ENCODE results near the gene LIPH. TPM values are rescaled to one million over a fixed set of nuclear protein-coding genes. Genes with fewer than 3 reads are reported as not detected.

Gene LIPH
- polyA plus RNA-seq, 3 donors: not detected

DNA sequence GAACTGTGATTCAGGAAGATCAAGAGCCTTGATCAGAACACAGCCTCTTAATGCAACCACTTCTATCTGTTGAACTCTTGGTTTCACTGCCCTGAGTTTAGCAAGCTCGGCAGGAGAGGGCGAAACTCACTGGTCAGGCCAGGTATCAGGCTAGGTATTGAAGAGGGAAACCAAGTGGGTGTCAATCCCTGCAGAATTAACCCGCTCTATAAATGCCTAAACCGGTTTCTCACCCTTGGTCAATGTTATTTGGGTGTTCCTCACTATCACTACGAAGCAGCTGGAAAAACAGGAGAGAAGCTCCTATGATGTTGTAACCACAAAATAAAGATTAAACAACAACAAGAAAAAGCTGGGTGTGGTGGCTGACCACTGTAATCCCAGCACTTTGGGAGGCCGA, 23.9 kb downstream of the LIPH start:
- Mint-ChIP-seq H3K9me3 (peaks cover 0 to 2% (median 0%) of the 10 kb centered on the region in 7 donors), H3K4me3 (no peak overlapping the region), H3K27ac (no peak overlapping the region), H3K4me1 (no peaks in the 10 kb centered on the region), H3K27me3 (ENCODE audit: low read depth in 3 of 3) (peaks cover 6 to 9% (median 9%) of the 10 kb centered on the region in 3 donors), H3K36me3 (no peaks in the 10 kb centered on the region)
- no peaks in the 10 kb centered on the region for H3K79me2 ChIP-seq (ENCODE audit: insufficient read depth, low read length)
- no peaks in the 10 kb centered on the region for H4K20me1 ChIP-seq (ENCODE audit: insufficient read depth, low read length)
- no peaks in the 10 kb centered on the region for H3K9me3 ChIP-seq (replicated peaks in 1 of 2; ENCODE audit: control insufficient read depth in 1 of 2, insufficient read depth in 1 of 2, low read length in 2 of 2)
- H3K4me2 ChIP-seq (replicated peaks; ENCODE audit: extremely low read depth, low read length, poor library complexity, severe bottlenecking): no peak overlapping the region
- H3K36me3 ChIP-seq (replicated peaks in 1 of 2; ENCODE audit: control insufficient read depth in 1 of 2, insufficient read depth in 2 of 2, low read length in 2 of 2): no peaks in the 10 kb centered on the region
- TF ChIP-seq, protein P1, sequence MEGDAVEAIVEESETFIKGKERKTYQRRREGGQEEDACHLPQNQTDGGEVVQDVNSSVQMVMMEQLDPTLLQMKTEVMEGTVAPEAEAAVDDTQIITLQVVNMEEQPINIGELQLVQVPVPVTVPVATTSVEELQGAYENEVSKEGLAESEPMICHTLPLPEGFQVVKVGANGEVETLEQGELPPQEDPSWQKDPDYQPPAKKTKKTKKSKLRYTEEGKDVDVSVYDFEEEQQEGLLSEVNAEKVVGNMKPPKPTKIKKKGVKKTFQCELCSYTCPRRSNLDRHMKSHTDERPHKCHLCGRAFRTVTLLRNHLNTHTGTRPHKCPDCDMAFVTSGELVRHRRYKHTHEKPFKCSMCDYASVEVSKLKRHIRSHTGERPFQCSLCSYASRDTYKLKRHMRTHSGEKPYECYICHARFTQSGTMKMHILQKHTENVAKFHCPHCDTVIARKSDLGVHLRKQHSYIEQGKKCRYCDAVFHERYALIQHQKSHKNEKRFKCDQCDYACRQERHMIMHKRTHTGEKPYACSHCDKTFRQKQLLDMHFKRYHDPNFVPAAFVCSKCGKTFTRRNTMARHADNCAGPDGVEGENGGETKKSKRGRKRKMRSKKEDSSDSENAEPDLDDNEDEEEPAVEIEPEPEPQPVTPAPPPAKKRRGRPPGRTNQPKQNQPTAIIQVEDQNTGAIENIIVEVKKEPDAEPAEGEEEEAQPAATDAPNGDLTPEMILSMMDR (IDR thresholded peaks at IDR 0.05): no peak
- DNase-seq: no peak
- H3K4me1 ChIP-seq (ENCODE audit: control insufficient read depth in 1 of 2, insufficient read depth in 2 of 2, low read length in 2 of 2): no peaks in the 10 kb centered on the region
- H3K27me3 ChIP-seq (ENCODE audit: control insufficient read depth in 2 of 2, insufficient read depth in 2 of 2, low read length in 2 of 2): no peaks in the 10 kb centered on the region
- intact Hi-C loops (cut with micrococcal nuclease): no loop called here
- H3K27ac ChIP-seq (ENCODE audit: low read depth in 1 of 2, low read length in 2 of 2): no peak overlapping the region
- WGBS (ENCODE audit: insufficient coverage): no CpG with 5 or more reads among the region's 6 CpGs
- no peak overlapping the region for H3K9ac ChIP-seq (ENCODE audit: insufficient read depth, low read length, poor library complexity, severe bottlenecking)
- H2AFZ ChIP-seq (ENCODE audit: insufficient read depth, low read depth, low read length, poor library complexity, severe bottlenecking): no peak overlapping the region
- H3K4me3 ChIP-seq (replicated peaks in 1 of 3; ENCODE audit: low read depth in 2 of 3, low read length in 3 of 3): no peak overlapping the region

DNA sequence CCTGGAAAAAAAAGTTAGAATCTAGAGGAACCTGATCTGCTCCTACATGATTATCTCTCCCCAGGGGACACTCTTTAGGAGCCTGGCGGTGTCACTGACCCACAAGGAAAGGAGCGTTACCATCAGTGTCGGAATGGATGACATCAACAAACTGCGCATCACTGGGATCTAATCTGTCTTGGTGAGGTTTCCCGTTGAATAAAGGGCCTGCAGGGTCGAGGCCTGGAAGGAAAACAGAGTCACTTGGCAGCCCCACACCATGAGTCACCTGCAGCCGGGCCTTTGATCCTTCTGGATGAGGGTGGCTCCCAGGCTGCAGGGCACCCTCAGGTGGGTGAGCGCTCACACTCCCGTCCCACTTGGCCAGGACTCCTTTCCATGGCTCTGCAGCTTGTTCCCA, 25.0 kb downstream of the LIPH start:
- intact Hi-C loops (cut with micrococcal nuclease): no loop called here
- H3K36me3 Mint-ChIP-seq: no peaks in the 10 kb centered on the region
- WGBS (ENCODE audit: insufficient coverage): 95% methylated on average over 9 of the region's 9 CpGs
- no peak overlapping the region for H3K4me2 ChIP-seq (replicated peaks; ENCODE audit: extremely low read depth, low read length, poor library complexity, severe bottlenecking)
- H3K27me3 ChIP-seq (ENCODE audit: control insufficient read depth in 2 of 2, insufficient read depth in 2 of 2, low read length in 2 of 2): no peaks in the 10 kb centered on the region
- H3K9me3 ChIP-seq (replicated peaks in 1 of 2; ENCODE audit: control insufficient read depth in 1 of 2, insufficient read depth in 1 of 2, low read length in 2 of 2): no peaks in the 10 kb centered on the region
- H3K4me3 ChIP-seq (replicated peaks in 1 of 3; ENCODE audit: low read depth in 2 of 3, low read length in 3 of 3): no peak overlapping the region
- H3K4me1 Mint-ChIP-seq: no peaks in the 10 kb centered on the region
- H2AFZ ChIP-seq (ENCODE audit: insufficient read depth, low read depth, low read length, poor library complexity, severe bottlenecking): no peak overlapping the region
- H3K79me2 ChIP-seq (ENCODE audit: insufficient read depth, low read length): no peaks in the 10 kb centered on the region
- H3K9ac ChIP-seq (ENCODE audit: insufficient read depth, low read length, poor library complexity, severe bottlenecking): no peak overlapping the region
- peak overlapping the region in 1 of 7 donors; percentile 15 for H3K27ac Mint-ChIP-seq
- H3K4me1 ChIP-seq (ENCODE audit: control insufficient read depth in 1 of 2, insufficient read depth in 2 of 2, low read length in 2 of 2): no peaks in the 10 kb centered on the region
- no peak overlapping the region for H3K27ac ChIP-seq (ENCODE audit: low read depth in 1 of 2, low read length in 2 of 2)
- no peak overlapping the region for H3K4me3 Mint-ChIP-seq
- DNase-seq: no peak
- H3K9me3 Mint-ChIP-seq: peaks cover 0 to 2% (median 0%) of the 10 kb centered on the region in 7 donors
- H3K36me3 ChIP-seq (replicated peaks in 1 of 2; ENCODE audit: control insufficient read depth in 1 of 2, insufficient read depth in 2 of 2, low read length in 2 of 2): no peaks in the 10 kb centered on the region
- peaks cover 6 to 13% (median 9%) of the 10 kb centered on the region in 3 donors for H3K27me3 Mint-ChIP-seq (ENCODE audit: low read depth in 3 of 3)
- H4K20me1 ChIP-seq (ENCODE audit: insufficient read depth, low read length): no peaks in the 10 kb centered on the region
- TF ChIP-seq, protein P1 (IDR thresholded peaks at IDR 0.05): no peak

Data from CD14-positive monocyte (primary cell).